ENCODE measurements around the gene IQGAP3.

Gene IQGAP3

DNA sequence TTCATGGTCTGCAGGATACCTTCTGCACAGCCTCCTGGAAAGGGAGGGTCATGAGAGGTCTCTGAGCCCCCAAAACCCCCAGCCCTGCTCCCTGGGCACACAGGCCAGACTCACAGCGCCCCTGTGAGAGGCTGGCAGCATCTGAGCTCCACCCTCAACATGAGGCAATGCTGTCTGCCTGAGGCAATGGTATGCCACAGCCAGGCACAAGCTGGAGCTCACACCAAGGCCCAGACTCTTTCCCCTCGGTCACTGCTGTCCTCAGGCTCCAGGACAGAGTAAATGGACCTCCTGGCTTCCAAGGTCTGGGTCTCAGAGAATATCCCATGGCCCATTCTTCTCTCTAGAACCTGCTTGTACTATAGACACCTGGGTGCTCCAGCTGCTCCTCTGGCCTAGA is 89.0 kb downstream of the IQGAP3 start:
- DNase-seq (ENCODE audit: low read depth in 2 of 2), result no peak

DNA sequence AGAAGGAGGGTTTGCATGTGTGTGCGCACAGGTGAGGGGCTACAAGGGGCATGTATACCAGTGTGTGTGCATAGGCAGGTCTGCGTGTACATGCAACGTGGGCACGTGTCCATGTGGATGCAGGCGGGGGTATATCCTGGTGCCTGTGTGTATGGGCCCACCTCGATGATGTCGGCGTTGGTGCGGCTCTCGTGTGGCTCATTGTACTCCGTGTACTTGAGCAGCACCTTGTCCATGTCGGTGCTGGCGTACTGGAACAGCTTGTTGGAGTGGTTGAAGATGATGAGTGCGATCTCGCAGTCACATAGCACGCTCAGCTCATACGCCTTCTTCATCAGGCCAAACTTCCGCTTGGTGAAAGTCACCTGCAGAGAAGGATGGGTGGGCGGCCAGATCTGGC is 90.1 kb downstream of the IQGAP3 start:
- DNase-seq (ENCODE audit: low read depth in 2 of 2), result no peak

- DNase-seq (ENCODE audit: low read depth in 2 of 2), result no peak
Measured at GRCh38 chr1:156481527-156481926, 90.8 kb downstream of the IQGAP3 start.

DNA sequence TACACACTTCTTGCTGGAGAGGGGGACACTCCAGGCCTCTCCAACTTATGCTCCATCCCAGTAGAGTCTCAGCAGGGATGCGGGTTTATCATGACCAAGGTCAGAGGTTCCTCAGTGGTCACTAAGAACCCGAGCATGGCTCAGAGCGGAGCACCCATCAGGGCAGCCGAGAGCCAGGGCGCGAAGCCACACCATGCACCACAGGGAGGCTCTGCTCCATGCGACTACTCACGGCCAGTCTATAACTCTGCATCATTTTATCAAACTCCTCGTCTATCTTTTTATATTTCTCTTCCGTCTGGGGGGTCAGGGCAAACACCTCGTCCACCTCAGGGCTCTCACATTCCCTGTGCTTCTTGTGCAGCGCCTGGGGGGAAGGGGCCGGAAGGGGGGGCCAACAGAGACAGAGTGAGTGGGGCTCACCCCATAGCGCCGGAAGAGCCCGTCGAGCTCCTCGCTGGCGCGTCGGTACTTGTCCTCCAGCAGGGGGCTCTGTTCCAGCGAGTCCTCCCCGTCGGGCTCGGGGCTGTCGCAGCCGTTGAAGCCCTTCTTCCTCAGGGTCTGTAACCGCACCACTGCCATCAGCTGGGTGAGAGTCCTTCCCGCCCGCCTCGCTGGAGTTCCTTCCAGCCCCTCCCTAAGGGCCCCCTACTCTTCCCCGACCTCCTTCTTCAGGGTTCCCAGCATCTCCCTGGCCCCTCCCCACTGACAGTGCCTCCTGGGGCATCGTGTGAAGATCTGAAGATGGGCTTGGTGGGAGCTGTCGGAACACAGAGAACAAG is 91.8 kb downstream of the IQGAP3 start:
- peak; percentile 55 to 67 for DNase-seq (ENCODE audit: low read depth in 2 of 2)

DNA sequence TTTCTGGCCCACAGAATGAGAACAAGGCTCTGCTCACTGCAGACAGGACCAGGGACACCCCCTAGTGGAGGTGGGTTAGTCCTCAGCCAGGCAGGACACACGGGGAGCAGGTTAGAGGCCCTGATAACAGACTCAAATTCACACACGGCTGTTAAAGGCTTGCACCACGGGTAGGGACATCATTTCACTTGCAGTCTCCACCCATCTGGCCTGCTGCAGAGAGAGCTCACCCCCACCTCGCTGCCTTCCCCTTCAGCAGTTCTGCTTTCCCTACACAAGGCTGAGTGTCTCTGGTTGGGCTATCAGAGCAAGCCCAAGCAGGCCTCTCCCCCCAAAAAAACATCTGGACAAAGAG is 92.4 kb downstream of the IQGAP3 start:
- no peak for DNase-seq (ENCODE audit: low read depth in 2 of 2)

- no peak for DNase-seq (ENCODE audit: low read depth in 2 of 2)
Measured at GRCh38 chr1:156479093-156480015, 93.0 kb downstream of the IQGAP3 start.

DNA sequence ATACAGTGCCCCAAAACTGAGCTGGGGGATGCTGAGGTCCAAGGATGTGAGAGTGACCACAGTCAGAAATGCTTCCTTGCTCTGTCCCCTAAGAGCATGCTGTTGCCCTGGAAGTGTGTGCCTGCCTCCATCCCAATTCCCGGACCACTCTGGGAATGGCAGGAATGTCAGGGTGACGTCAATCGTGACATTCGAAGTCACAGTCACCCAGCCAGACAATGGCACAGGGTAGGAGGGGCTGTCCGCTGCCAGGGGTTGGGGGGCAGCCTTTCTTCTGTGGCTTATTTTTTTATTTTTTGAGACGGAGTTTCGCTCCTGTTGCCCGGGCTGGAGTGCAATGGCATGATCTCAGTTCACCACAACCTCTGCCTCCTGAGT is 94.1 kb downstream of the IQGAP3 start:
- DNase-seq (ENCODE audit: low read depth in 2 of 2), result no peak

- no peak for DNase-seq (ENCODE audit: low read depth in 2 of 2)
Measured at GRCh38 chr1:156477526-156478249, 94.7 kb downstream of the IQGAP3 start.

DNA sequence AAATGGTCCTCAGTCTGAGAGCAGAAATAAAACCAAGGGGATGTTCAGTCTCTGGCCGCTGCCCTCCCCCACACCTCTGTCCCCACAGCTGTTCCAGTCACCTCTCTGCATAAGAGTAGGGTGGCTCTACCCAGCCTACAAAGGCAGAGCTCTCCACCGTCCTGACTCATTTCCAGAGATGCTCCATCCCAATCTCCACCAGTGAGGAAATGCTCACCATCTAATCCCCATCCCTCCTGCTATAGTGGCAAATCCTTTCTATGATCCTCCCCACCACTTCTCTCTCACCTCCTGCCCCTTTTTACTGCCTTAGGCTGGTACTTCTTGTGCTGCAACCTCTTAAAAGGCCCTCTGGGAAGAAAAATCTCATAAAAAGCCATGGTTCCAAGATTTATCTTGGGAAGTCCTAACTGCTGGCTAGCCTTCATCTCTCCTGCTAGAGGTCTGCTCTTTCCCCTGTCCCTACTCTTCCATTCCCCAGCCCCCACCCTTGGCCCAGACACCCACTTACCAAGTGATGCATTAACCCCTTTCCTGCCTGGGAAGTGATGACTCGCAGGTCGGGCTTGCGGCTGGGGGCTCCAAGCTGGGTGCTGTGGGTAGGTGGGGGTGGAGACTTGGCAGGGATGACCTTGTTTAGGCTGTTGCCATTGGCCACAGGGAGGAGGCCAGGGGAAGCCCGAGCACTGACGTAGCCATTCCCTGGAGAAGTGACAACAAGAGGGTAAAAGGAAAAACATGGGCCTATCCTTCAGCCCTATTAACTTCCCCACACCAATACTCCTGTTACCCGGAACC is 95.7 kb downstream of the IQGAP3 start:
- DNase-seq (ENCODE audit: low read depth in 2 of 2), result no peak

DNA sequence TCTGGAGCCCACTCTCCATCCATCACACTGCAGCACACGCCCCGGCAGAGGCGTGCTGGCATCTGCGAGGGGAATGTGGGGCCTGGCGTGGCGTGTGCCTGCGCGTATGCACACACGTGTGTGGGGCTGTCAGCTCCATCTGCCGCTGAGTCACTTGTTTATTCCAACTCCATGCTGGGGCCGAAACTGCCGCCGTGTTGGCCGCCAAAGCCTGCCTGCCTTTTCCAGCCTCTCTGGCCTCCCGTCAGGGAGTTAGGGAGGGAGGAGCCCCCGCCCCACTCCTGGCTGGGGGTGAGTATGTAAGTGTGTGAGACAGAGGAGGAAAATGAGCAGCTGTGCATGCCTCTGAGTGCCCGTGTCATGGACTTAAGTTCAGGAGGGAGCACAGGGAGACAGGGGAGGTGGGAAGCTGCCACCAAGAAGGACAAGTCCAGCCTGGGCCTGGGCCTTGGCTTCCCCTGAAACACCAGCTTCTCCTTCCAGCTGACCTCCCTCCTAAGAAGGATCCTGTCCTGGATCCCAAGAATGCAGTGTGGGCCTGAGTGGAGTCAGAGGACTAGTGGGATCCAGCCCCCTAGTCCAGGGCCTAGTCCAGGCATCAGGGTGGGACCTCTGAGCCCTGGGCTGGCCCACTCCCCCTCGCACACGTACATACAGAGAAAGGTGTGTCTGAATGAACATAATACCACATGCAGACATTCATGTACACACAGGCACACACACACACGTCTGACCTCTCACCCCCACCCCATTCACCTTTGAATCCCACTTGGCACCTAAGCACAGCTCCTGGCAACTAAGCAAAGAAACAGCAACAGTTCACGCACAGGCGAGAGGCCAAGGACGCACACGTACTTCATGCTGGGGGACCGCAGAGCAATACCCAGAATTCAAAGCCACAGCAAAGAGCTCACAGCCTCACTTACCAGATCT is 96.5 kb downstream of the IQGAP3 start:
- no peak for DNase-seq (ENCODE audit: low read depth in 2 of 2)
